Activated CD4-positive, alpha-beta T cell treated with anti-CD3 and anti-CD28 coated beads for 4 hours (primary cell): ENCODE data around the gene FBXW12.

Source experiments
- DNase-seq, 2 donors: peaks; one replicate each; pipeline ENCODE4 v3.0.0-alpha.2; 2020

The FBXW12 gene

GRCh38 chr3:48408823-48409281, 36.8 kb downstream of the FBXW12 start:
- no peak for DNase-seq

GRCh38 chr3:48409291-48410201, 37.5 kb downstream of the FBXW12 start:
- no peak for DNase-seq

GRCh38 chr3:48410205-48411040, 38.4 kb downstream of the FBXW12 start:
- DNase-seq, result no peak

GRCh38 chr3:48411041-48411588, 39.1 kb downstream of the FBXW12 start:
- no peak for DNase-seq

GRCh38 chr3:48411606-48412374, 39.8 kb downstream of the FBXW12 start:
- no peak for DNase-seq

GRCh38 chr3:48412375-48413001, 40.5 kb downstream of the FBXW12 start:
- no peak for DNase-seq

- DNase-seq, result no peak
Observed at GRCh38 chr3:48413086-48413485, 41.1 kb downstream of the FBXW12 start.

GRCh38 chr3:48413611-48414010, 41.6 kb downstream of the FBXW12 start:
- no peak for DNase-seq

GRCh38 chr3:48414376-48415250, 42.6 kb downstream of the FBXW12 start:
- DNase-seq, result no peak

- no peak for DNase-seq
Observed at GRCh38 chr3:48415251-48415953, 43.4 kb downstream of the FBXW12 start.

GRCh38 chr3:48416091-48416505, 44.1 kb downstream of the FBXW12 start:
- DNase-seq, result no peak

GRCh38 chr3:48416546-48416945, 44.5 kb downstream of the FBXW12 start:
- DNase-seq, result no peak

GRCh38 chr3:48417529-48418108, 45.6 kb downstream of the FBXW12 start:
- no peak for DNase-seq

GRCh38 chr3:48418140-48418539, 46.1 kb downstream of the FBXW12 start:
- no peak for DNase-seq

- DNase-seq, result no peak
Observed at GRCh38 chr3:48418651-48419050, 46.6 kb downstream of the FBXW12 start.

GRCh38 chr3:48419149-48419548, 47.1 kb downstream of the FBXW12 start:
- no peak for DNase-seq

- no peak for DNase-seq
Observed at GRCh38 chr3:48419597-48419996, 47.6 kb downstream of the FBXW12 start.

GRCh38 chr3:48420561-48420960, 48.5 kb downstream of the FBXW12 start:
- no peak for DNase-seq

- DNase-seq, result no peak
Observed at GRCh38 chr3:48422272-48422671, 50.3 kb downstream of the FBXW12 start.

- no peak for DNase-seq
Observed at GRCh38 chr3:48422681-48423080, 50.7 kb downstream of the FBXW12 start.
